Spinal cord (tissue), 10 donors: ENCODE data around the gene PDZRN4. TPM values are rescaled to one million over a fixed set of nuclear protein-coding genes. Genes with fewer than 3 reads are reported as not detected.

Experiments used
- DNase-seq, 6 donors: peaks; one replicate each; pipeline versions ENCODE4 v3.0.0 to v3.0.0-alpha.2; 2013 to 2015; ENCODE audit warnings: low spot score in 6 of 6, low read depth in 4 of 6
- H3K27ac ChIP-seq: one replicate; pipeline ENCODE4 v1.5.1; 2013; ENCODE audit warnings: low read depth, low read length, control low read depth
- H3K27me3 ChIP-seq: one replicate; pipeline ENCODE4 v1.6.1; 2013; ENCODE audit warnings: low read length; ENCODE audit not compliant: control insufficient read depth, insufficient read depth
- H3K36me3 ChIP-seq: one replicate; pipeline ENCODE4 v1.6.1; 2013; ENCODE audit warnings: low read length; ENCODE audit not compliant: control insufficient read depth, insufficient read depth
- H3K4me1 ChIP-seq: one replicate; pipeline ENCODE4 v1.6.1; 2013; ENCODE audit warnings: low read length; ENCODE audit not compliant: control insufficient read depth, insufficient read depth
- H3K4me3 ChIP-seq: one replicate; pipeline ENCODE4 v1.5.1; 2013; ENCODE audit warnings: low read depth, low read length, control low read depth
- H3K9me3 ChIP-seq: one replicate; pipeline ENCODE4 v1.6.1; 2013; ENCODE audit warnings: low read length; ENCODE audit not compliant: control insufficient read depth, insufficient read depth
- WGBS: methylation state at CpG from one replicate; pipeline ENCODE4 v1.1.5; 2013; ENCODE audit warnings: missing lambda C conversion rate; ENCODE audit not compliant: insufficient coverage; 5-methylcytosine and 5-hydroxymethylcytosine counted together
- polyA plus RNA-seq, 2 donors: library from polyadenylated mRNA; unstranded; fragments of 120-200 nt; gene quantifications; one replicate each; pipeline ENCODE4 v1.2.1, GENCODE V29; 2013; ENCODE audit not compliant: insufficient read length in 2 of 2
- total RNA-seq, 2 donors: library from RNA; depleted of rRNA in 1 of 2; stranded (reverse); fragments of 120-200 nt in 1 of 2; fragments of >200 nt in 1 of 2; gene quantifications; one replicate each; pipeline versions ENCODE4 v1.2.3 to v1.2.4, GENCODE V29; 2013 to 2014
- donor health status: healthy.

Gene PDZRN4
- total and polyA plus RNA-seq, 4 donors: 5.4 to 10.9 (median 7.6) TPM

GRCh38 chr12:41468341-41468740, 280.2 kb downstream of the PDZRN4 start:
- H3K9me3 ChIP-seq: no peaks in the 10 kb centered on the region
- no CpG with 5 or more reads among the region's 3 CpGs for WGBS

GRCh38 chr12:41468756-41469155, 280.6 kb downstream of the PDZRN4 start:
- Histone ChIP-seq H3K4me1 (no peaks in the 10 kb centered on the region), H3K9me3 (no peaks in the 10 kb centered on the region), H3K27me3 (no peaks in the 10 kb centered on the region), H3K36me3 (no peaks in the 10 kb centered on the region), H3K27ac (no peak overlapping the region), H3K4me3 (no peak overlapping the region)
- 100% methylated on average over 3 of the region's 7 CpGs for WGBS
- no peak for DNase-seq

More at GRCh38 chr12:41468341-41468740, 280.2 kb downstream of the PDZRN4 start:
- H3K27me3 ChIP-seq: no peaks in the 10 kb centered on the region
- H3K4me1 ChIP-seq: no peaks in the 10 kb centered on the region
- no peak overlapping the region for H3K27ac ChIP-seq
- H3K4me3 ChIP-seq: no peak overlapping the region
- H3K36me3 ChIP-seq: no peaks in the 10 kb centered on the region
- DNase-seq: no peak

GRCh38 chr12:41473441-41473840, 285.3 kb downstream of the PDZRN4 start:
- no peaks in the 10 kb centered on the region for H3K4me1 ChIP-seq
- H3K27ac ChIP-seq: no peak overlapping the region
- WGBS: no CpG with 5 or more reads among the region's 1 CpG

GRCh38 chr12:41474001-41474400, 285.9 kb downstream of the PDZRN4 start:
- Histone ChIP-seq H3K9me3 (no peaks in the 10 kb centered on the region), H3K27me3 (no peaks in the 10 kb centered on the region), H3K4me3 (no peak overlapping the region), H3K4me1 (no peaks in the 10 kb centered on the region), H3K36me3 (no peaks in the 10 kb centered on the region), H3K27ac (no peak overlapping the region)
- no CpG with 5 or more reads among the region's 1 CpG for WGBS
- no peak for DNase-seq

More at GRCh38 chr12:41473441-41473840, 285.3 kb downstream of the PDZRN4 start:
- DNase-seq: peak in 1 of 6 donors; percentile 32
- no peaks in the 10 kb centered on the region for H3K27me3 ChIP-seq
- no peaks in the 10 kb centered on the region for H3K9me3 ChIP-seq
- H3K36me3 ChIP-seq: no peaks in the 10 kb centered on the region
- H3K4me3 ChIP-seq: no peak overlapping the region

- Histone ChIP-seq H3K4me3 (no peak overlapping the region), H3K27me3 (no peaks in the 10 kb centered on the region), H3K27ac (no peak overlapping the region), H3K9me3 (no peaks in the 10 kb centered on the region), H3K4me1 (no peaks in the 10 kb centered on the region), H3K36me3 (no peaks in the 10 kb centered on the region)
- DNase-seq: peak in 4 of 6 donors; percentile 9 to 92 (median 22)
- 40% methylated on average over 3 of the region's 8 CpGs for WGBS
Observed at GRCh38 chr12:41476499-41477439, 288.6 kb downstream of the PDZRN4 start.

- Histone ChIP-seq H3K27ac (no peak overlapping the region), H3K27me3 (no peaks in the 10 kb centered on the region), H3K4me3 (no peak overlapping the region), H3K36me3 (no peaks in the 10 kb centered on the region), H3K9me3 (no peaks in the 10 kb centered on the region), H3K4me1 (no peaks in the 10 kb centered on the region)
- no CpG with 5 or more reads among the region's 2 CpGs for WGBS
- no peak for DNase-seq
Observed at GRCh38 chr12:41479426-41479825, 291.3 kb downstream of the PDZRN4 start.

- H3K27ac ChIP-seq: no peak overlapping the region
- 90% methylated on average over 3 of the region's 5 CpGs for WGBS
- H3K36me3 ChIP-seq: no peaks in the 10 kb centered on the region
- H3K4me3 ChIP-seq: no peak overlapping the region
- no peaks in the 10 kb centered on the region for H3K27me3 ChIP-seq
- DNase-seq: no peak
- H3K4me1 ChIP-seq: no peaks in the 10 kb centered on the region
- H3K9me3 ChIP-seq: no peaks in the 10 kb centered on the region
Observed at GRCh38 chr12:41485203-41485602, 297.1 kb downstream of the PDZRN4 start.

- H3K36me3 ChIP-seq: no peaks in the 10 kb centered on the region
- H3K27ac ChIP-seq: no peak overlapping the region
- H3K27me3 ChIP-seq: no peaks in the 10 kb centered on the region
- no peak for DNase-seq
- 80% methylated on average over 1 of the region's 2 CpGs for WGBS
- H3K9me3 ChIP-seq: no peaks in the 10 kb centered on the region
- no peaks in the 10 kb centered on the region for H3K4me1 ChIP-seq
- no peak overlapping the region for H3K4me3 ChIP-seq
Observed at GRCh38 chr12:41486718-41487117, 298.6 kb downstream of the PDZRN4 start.

- H3K27me3 ChIP-seq: no peaks in the 10 kb centered on the region
- H3K9me3 ChIP-seq: no peaks in the 10 kb centered on the region
- H3K4me3 ChIP-seq: no peak overlapping the region
- H3K4me1 ChIP-seq: no peaks in the 10 kb centered on the region
- DNase-seq: peak in 1 of 6 donors; percentile 49
- no peak overlapping the region for H3K27ac ChIP-seq
- H3K36me3 ChIP-seq: no peaks in the 10 kb centered on the region
- no CpG with 5 or more reads among the region's 4 CpGs for WGBS
Observed at GRCh38 chr12:41496009-41496408, 307.9 kb downstream of the PDZRN4 start.

GRCh38 chr12:41497409-41497808, 309.3 kb downstream of the PDZRN4 start:
- H3K36me3 ChIP-seq: no peaks in the 10 kb centered on the region
- WGBS: no CpG with 5 or more reads among the region's 2 CpGs
- no peak overlapping the region for H3K27ac ChIP-seq
- H3K4me3 ChIP-seq: no peak overlapping the region
- no peaks in the 10 kb centered on the region for H3K4me1 ChIP-seq
- no peaks in the 10 kb centered on the region for H3K27me3 ChIP-seq
- H3K9me3 ChIP-seq: no peaks in the 10 kb centered on the region
- DNase-seq: peak in 1 of 6 donors; percentile 22
